K562 (cell line): ENCODE measurements around the gene SLC36A1. TPM values are rescaled to one million over a fixed set of nuclear protein-coding genes. Genes with fewer than 3 reads are reported as not detected.
A peak's percentile ranks its signal among the peaks of the same experiment; 100 is the strongest.

Source experiments
- ATAC-seq: fragments of 200-7000 bp; cut with Tn5 transposase; 3 replicates; pipeline ENCODE4 v1.9.1; 2020; ENCODE audit warnings: moderate library complexity
- BruUV-seq: library from RNA; stranded (reverse); fragments of 400-500 nt; replicated peaks from 2 replicates; lab custom pipeline; 2021; lab: Mats Ljungman, UMichigan
- CTCF ChIA-PET: fragments of 300-600 bp; formaldehyde crosslinking; extraction: SDS; loops from one replicate; lab custom pipeline; 2021; ENCODE audit warnings: low intra/inter-chr PET ratio; lab: Yijun Ruan, JAX
- POLR2A ChIA-PET: fragments of 300-600, 350-650 bp; sonication (Branson Sonifier 250); formaldehyde crosslinking; extraction: SDS; loops from one replicate; lab custom pipeline; 2021; ENCODE audit warnings: antibody characterized with exemption, inconsistent platforms; lab: Yijun Ruan, JAX
- DNase-seq, 4 experiments: peaks; one replicate each; pipeline versions ENCODE4 v3.0.0 to v3.0.0-alpha.2; 2011 to 2018; ENCODE audit warnings: low spot score in 3 of 4, mixed read lengths in 3 of 4; ENCODE audit errors: extremely low read depth in 1 of 4
- FAIRE-seq: peaks from 2 replicates; lab custom pipeline; 2011; peaks lifted over from hg19 to GRCh38; lab: Jason Lieb, UNC
- H2AFZ ChIP-seq: 2 replicates; pipeline ENCODE4 v1.6.0; 2011; ENCODE audit warnings: low read depth, low read length, control low read depth, inconsistent platforms
- H3K27ac ChIP-seq: fragments of 200-600 bp; 3 replicates; pipeline ENCODE4 v1.8.0; 2011; ENCODE audit warnings: low read depth, mild to moderate bottlenecking, control low read depth, inconsistent platforms, low read length, moderate library complexity, mixed read lengths; ENCODE audit errors: extremely low read depth
- H3K27me3 ChIP-seq, 2 experiments: fragments of 300-600 bp in 1 of 2; 2 replicates in 1 of 2; 3 replicates in 1 of 2; pipeline versions ENCODE4 v1.6.0 to v1.8.0; 2011; ENCODE audit warnings: inconsistent platforms in 2 of 2, low read length in 2 of 2, mild to moderate bottlenecking in 1 of 2, mixed read lengths in 1 of 2, moderate library complexity in 1 of 2; ENCODE audit not compliant: control insufficient read depth in 2 of 2, insufficient read depth in 2 of 2
- H3K36me3 ChIP-seq: fragments of 300-600 bp; 3 replicates; pipeline ENCODE4 v1.8.0; 2011; ENCODE audit warnings: mild to moderate bottlenecking, low read length, inconsistent platforms; ENCODE audit not compliant: control insufficient read depth, insufficient read depth
- H3K4me1 ChIP-seq, 2 experiments: fragments of 200-600 bp in 1 of 2; replicated peaks in 1 of 2; 2 replicates in 1 of 2; 3 replicates in 1 of 2; pipeline versions ENCODE4 v1.5.1 to v1.8.0; 2011; ENCODE audit warnings: inconsistent platforms in 2 of 2, low read length in 2 of 2, mild to moderate bottlenecking in 1 of 2, mixed read lengths in 1 of 2, moderate library complexity in 1 of 2; ENCODE audit not compliant: control insufficient read depth in 2 of 2, insufficient read depth in 2 of 2
- H3K4me2 ChIP-seq: 2 replicates; pipeline ENCODE4 v1.6.1; 2011; ENCODE audit warnings: low read length, control low read depth, inconsistent platforms, mixed read lengths; ENCODE audit not compliant: insufficient read depth
- H3K4me3 ChIP-seq: fragments of 200-600 bp; sonication (generic), shearing (Covaris generic); 2 replicates; pipeline ENCODE4 v1.5.1; 2016; ENCODE audit warnings: control low read depth, inconsistent platforms
- H3K79me2 ChIP-seq: fragments of 200-600 bp; 3 replicates; pipeline ENCODE4 v1.8.0; 2011; ENCODE audit warnings: low read length, inconsistent platforms; ENCODE audit not compliant: control insufficient read depth, insufficient read depth
- H3K9ac ChIP-seq, 2 experiments: 2 replicates each; pipeline versions ENCODE4 v1.6.0 to v1.6.1; 2011; ENCODE audit warnings: low read depth in 2 of 2, low read length in 2 of 2, control low read depth in 1 of 2, inconsistent platforms in 1 of 2, mild to moderate bottlenecking in 1 of 2, mixed read lengths in 1 of 2; ENCODE audit not compliant: insufficient read depth in 1 of 2
- H3K9me1 ChIP-seq: one replicate; pipeline ENCODE4 v1.6.0; 2011; ENCODE audit warnings: inconsistent platforms, mild to moderate bottlenecking, low read length, moderate library complexity; ENCODE audit not compliant: control insufficient read depth, insufficient read depth
- H3K9me3 ChIP-seq: replicated peaks from 2 replicates; pipeline ENCODE4 v1.5.1; 2011; ENCODE audit warnings: low read depth, low read length, inconsistent platforms; ENCODE audit not compliant: control insufficient read depth, insufficient read depth
- H4K20me1 ChIP-seq: replicated peaks from 2 replicates; pipeline ENCODE4 v1.6.1; 2011; ENCODE audit warnings: low read length, inconsistent platforms, mixed read lengths; ENCODE audit not compliant: control insufficient read depth, insufficient read depth
- ADNP ChIP-seq: fragments of 200-800 bp; sonication (Bioruptor generic); IDR thresholded peaks from 2 replicates; pipeline ENCODE4 v1.6.1; 2016; ENCODE audit warnings: missing genetic modification characterization, missing compliant biosample characterization
- BRD4 ChIP-seq: fragments of 200-600 bp; sonication (generic); IDR thresholded peaks from 2 replicates; pipeline ENCODE4 v1.6.1; 2017; ENCODE audit warnings: inconsistent platforms
- HOXB6 ChIP-seq: fragments of 250-450 bp; sonication (Bioruptor Pico); IDR thresholded peaks from 2 replicates; pipeline ENCODE4 v1.5.1; 2022; ENCODE audit warnings: mild to moderate bottlenecking, borderline replicate concordance
- SIN3A ChIP-seq, 2 experiments: fragments of 150-350 bp in 1 of 2; IDR thresholded peaks; 2 replicates each; pipeline ENCODE4 v1.6.1; 2011 to 2016; ENCODE audit warnings: borderline replicate concordance in 2 of 2, low read depth in 2 of 2, low read length in 2 of 2, mild to moderate bottlenecking in 2 of 2, moderate library complexity in 2 of 2; ENCODE audit not compliant: control insufficient read depth in 1 of 2
- ZNF134 ChIP-seq: fragments of 250-450 bp; sonication (Bioruptor Pico); conservative IDR thresholded peaks from 2 replicates; pipeline ENCODE4 v1.4.0; 2020
- ZNF316 ChIP-seq: fragments of 450-650 bp; IDR thresholded peaks from 2 replicates; pipeline ENCODE4 v1.6.1; 2016
- WGBS: fragments of 100-300 bp; shearing (Covaris generic); methylation state at CpG from one replicate; pipeline ENCODE4 v1.1.6; 2016; ENCODE audit warnings: low coverage, mixed read lengths; ENCODE audit not compliant: insufficient coverage; ENCODE audit errors: missing lambda C conversion rate; 5-methylcytosine and 5-hydroxymethylcytosine counted together
- in situ Hi-C: fragments of 300-500 bp; cut with MboI; formaldehyde crosslinking; loops from 4 replicates; pipeline ENCODE4 v1.15.0; 2018; ENCODE audit warnings: inconsistent platforms, mixed read lengths
- intact Hi-C: fragments of 100-400 bp; cut with micrococcal nuclease; formaldehyde crosslinking; loops from 2 replicates; pipeline ENCODE4 v1.14.2; 2022
- polyA plus RNA-seq, 8 experiments: library from polyadenylated mRNA; depleted of rRNA in 4 of 8; stranded (reverse) in 5 of 8; unstranded in 3 of 8; fragments of >200 nt; fragmentation: Nextera tagmentation in 2 of 8; fragmentation: Illumina TruSeq in 1 of 8; extraction: Ambion mirVana in 2 of 8; extraction: Trizol in 1 of 8; gene quantifications; 2 replicates each; pipeline versions ENCODE4 v1.2.1 to v1.2.3, GENCODE V29; 2011 to 2014; ENCODE audit warnings: inconsistent platforms in 1 of 8, missing spikeins in 1 of 8
- total RNA-seq, 7 experiments: library from RNA; depleted of rRNA in 6 of 7; stranded (reverse); fragments of >200 nt in 6 of 7; fragmentation: Illumina TruSeq in 2 of 7; extraction: Trizol in 2 of 7; gene quantifications; 2 replicates each; pipeline versions ENCODE4 v1.2.1 to v1.2.3, GENCODE V29; 2011 to 2021; ENCODE audit warnings: low replicate concordance in 1 of 7
- TF ChIP-seq, protein P1 (sequence below): fragments of 450-650 bp; IDR thresholded peaks from 2 replicates; pipeline ENCODE4 v1.6.1; 2018; ENCODE audit not compliant: partially characterized antibody
- TF ChIP-seq, protein P2 (sequence below): fragments of 450-650 bp; formaldehyde crosslinking; IDR thresholded peaks from 2 replicates; pipeline ENCODE4 v1.4.0; 2020; ENCODE audit warnings: mild to moderate bottlenecking
- TF ChIP-seq, protein P3 (sequence below): IDR thresholded peaks from 2 replicates; pipeline ENCODE4 v1.6.1; 2011; ENCODE audit warnings: borderline replicate concordance, low read depth, mild to moderate bottlenecking, moderate library complexity, low read length; ENCODE audit not compliant: insufficient read depth, poor library complexity, severe bottlenecking

SLC36A1 gene
- total and polyA plus RNA-seq, 9 of the 15 experiments (the other 6 are each of a cell fraction or from before 2014, with no cell fraction given): 1.6 to 8.4 (median 4.6) TPM

DNA sequence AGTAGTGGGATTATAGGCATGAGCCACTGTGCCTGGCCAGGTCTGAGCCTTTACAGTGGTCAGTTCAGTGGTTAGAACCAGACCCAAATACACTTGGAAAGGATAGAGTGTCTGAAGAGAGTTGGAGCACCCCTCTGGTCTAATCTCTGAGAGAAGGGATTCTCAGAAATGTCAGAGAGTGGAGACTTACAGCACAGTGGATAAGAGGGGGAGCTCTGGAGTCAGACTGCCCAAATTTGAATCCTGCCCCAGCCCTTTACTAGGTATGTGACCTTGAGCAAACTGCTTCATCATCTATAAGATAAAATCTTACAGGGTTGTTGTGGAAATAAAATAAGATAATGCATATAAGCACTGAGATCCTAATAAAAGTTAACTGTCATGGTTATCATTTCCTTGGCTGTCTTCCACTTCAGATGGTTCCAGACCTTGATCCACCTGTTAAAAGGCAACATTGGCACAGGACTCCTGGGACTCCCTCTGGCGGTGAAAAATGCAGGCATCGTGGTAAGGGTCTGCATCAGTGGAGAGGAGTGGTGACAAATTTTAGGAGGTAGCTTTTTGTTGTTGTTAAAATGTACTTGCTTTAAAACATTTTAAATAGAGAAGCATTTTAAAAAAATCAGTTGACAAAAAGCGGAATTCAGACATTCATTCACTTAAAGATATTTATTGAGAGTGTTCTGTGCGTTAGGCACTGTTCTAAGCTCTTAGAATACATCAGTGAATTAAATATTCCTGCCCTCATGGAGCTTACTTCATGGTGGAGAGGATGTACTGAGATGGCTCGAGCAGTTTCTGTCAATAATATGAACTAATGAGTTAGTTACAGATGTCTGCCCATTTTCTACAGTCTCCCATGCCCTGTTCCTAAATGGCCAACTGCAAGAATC, 16.0 kb downstream of the SLC36A1 start:
- in situ Hi-C loops (no loop called here), intact Hi-C loops (no loop called here)
- ChIA-PET POLR2A (no interaction called here), CTCF (no interaction called here)
- Histone ChIP-seq H3K36me3 (peaks cover 38% of the 10 kb centered on the region), H3K79me2 (no peaks in the 10 kb centered on the region), H3K9me3 (peaks cover 16% of the 10 kb centered on the region), H2AFZ (no peak overlapping the region), H4K20me1 (no peaks in the 10 kb centered on the region), H3K9ac (no peak overlapping the region), H3K4me1 (peaks cover 3 to 9% of the 10 kb centered on the region in 2 experiments; a peak in 3 of 5 replicates), H3K9me1 (no peaks in the 10 kb centered on the region), H3K27ac (no peak overlapping the region; the same call in 2 of the 3 replicates), H3K27me3 (no peaks in the 10 kb centered on the region), H3K4me2 (no peak overlapping the region), H3K4me3 (no peak overlapping the region)
- ATAC-seq (no peak), FAIRE-seq (no peak), DNase-seq (no peak)
- no TSS peak for BruUV-seq
- WGBS: 80% methylated on average over 5 of the region's 5 CpGs
- TF ChIP-seq SIN3A (IDR thresholded peaks at IDR 0.05; ENCODE audit: borderline replicate concordance in 2 of 2, control insufficient read depth in 1 of 2, low read depth in 2 of 2, low read length in 2 of 2): no peak
- TF ChIP-seq BRD4: no peak
- TF ChIP-seq ADNP (tag): peak; percentile 61; the same call in 1 of the 2 replicates
- TF ChIP-seq, protein P1, sequence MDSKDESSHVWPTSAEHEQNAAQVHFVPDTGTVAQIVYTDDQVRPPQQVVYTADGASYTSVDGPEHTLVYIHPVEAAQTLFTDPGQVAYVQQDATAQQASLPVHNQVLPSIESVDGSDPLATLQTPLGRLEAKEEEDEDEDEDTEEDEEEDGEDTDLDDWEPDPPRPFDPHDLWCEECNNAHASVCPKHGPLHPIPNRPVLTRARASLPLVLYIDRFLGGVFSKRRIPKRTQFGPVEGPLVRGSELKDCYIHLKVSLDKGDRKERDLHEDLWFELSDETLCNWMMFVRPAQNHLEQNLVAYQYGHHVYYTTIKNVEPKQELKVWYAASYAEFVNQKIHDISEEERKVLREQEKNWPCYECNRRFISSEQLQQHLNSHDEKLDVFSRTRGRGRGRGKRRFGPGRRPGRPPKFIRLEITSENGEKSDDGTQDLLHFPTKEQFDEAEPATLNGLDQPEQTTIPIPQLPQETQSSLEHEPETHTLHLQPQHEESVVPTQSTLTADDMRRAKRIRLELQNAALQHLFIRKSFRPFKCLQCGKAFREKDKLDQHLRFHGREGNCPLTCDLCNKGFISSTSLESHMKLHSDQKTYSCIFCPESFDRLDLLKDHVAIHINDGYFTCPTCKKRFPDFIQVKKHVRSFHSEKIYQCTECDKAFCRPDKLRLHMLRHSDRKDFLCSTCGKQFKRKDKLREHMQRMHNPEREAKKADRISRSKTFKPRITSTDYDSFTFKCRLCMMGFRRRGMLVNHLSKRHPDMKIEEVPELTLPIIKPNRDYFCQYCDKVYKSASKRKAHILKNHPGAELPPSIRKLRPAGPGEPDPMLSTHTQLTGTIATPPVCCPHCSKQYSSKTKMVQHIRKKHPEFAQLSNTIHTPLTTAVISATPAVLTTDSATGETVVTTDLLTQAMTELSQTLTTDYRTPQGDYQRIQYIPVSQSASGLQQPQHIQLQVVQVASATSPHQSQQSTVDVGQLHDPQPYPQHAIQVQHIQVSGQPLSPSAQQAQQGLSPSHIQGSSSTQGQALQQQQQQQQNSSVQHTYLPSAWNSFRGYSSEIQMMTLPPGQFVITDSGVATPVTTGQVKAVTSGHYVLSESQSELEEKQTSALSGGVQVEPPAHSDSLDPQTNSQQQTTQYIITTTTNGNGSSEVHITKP: no peak
- TF ChIP-seq ZNF316: 0 out of 2 replicates have a peak, but pooled peaks have one; percentile 1
- TF ChIP-seq, protein P2, sequence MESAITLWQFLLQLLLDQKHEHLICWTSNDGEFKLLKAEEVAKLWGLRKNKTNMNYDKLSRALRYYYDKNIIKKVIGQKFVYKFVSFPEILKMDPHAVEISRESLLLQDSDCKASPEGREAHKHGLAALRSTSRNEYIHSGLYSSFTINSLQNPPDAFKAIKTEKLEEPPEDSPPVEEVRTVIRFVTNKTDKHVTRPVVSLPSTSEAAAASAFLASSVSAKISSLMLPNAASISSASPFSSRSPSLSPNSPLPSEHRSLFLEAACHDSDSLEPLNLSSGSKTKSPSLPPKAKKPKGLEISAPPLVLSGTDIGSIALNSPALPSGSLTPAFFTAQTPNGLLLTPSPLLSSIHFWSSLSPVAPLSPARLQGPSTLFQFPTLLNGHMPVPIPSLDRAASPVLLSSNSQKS: no peak
- TF ChIP-seq HOXB6 (CRISPR knock-in tag): no peak
- TF ChIP-seq, protein P3, sequence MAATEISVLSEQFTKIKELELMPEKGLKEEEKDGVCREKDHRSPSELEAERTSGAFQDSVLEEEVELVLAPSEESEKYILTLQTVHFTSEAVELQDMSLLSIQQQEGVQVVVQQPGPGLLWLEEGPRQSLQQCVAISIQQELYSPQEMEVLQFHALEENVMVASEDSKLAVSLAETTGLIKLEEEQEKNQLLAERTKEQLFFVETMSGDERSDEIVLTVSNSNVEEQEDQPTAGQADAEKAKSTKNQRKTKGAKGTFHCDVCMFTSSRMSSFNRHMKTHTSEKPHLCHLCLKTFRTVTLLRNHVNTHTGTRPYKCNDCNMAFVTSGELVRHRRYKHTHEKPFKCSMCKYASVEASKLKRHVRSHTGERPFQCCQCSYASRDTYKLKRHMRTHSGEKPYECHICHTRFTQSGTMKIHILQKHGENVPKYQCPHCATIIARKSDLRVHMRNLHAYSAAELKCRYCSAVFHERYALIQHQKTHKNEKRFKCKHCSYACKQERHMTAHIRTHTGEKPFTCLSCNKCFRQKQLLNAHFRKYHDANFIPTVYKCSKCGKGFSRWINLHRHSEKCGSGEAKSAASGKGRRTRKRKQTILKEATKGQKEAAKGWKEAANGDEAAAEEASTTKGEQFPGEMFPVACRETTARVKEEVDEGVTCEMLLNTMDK: no peak
- TF ChIP-seq ZNF134 (CRISPR knock-in tag): no peak
